COLO668 (cell line): Measurements from ENCODE around the gene MRPL27.

Source experiments
- DNase-seq: peaks from one replicate; lab custom pipeline; 2025; ENCODE audit not compliant: unreplicated experiment; lab: John Stamatoyannopoulos, UW

MRPL27 gene

GRCh38 chr17:50361561-50362480 is 11.2 kb downstream of the MRPL27 start:
- DNase-seq: peak; percentile 16

GRCh38 chr17:50360486-50361115 is 12.4 kb downstream of the MRPL27 start:
- no peak for DNase-seq

- no peak for DNase-seq
These were observed 13.0 kb downstream of the MRPL27 start for GRCh38 chr17:50359998-50360461.

GRCh38 chr17:50359005-50359699 is 13.8 kb downstream of the MRPL27 start:
- DNase-seq: no peak

- DNase-seq: no peak
These were observed 14.8 kb downstream of the MRPL27 start for GRCh38 chr17:50358177-50358576.

GRCh38 chr17:50356892-50357510 is 16.0 kb downstream of the MRPL27 start:
- no peak for DNase-seq

GRCh38 chr17:50356418-50356817 is 16.6 kb downstream of the MRPL27 start:
- no peak for DNase-seq

GRCh38 chr17:50355701-50356341 is 17.2 kb downstream of the MRPL27 start:
- no peak for DNase-seq

GRCh38 chr17:50355336-50355700 is 17.7 kb downstream of the MRPL27 start:
- DNase-seq: no peak

- no peak for DNase-seq
These were observed 18.2 kb downstream of the MRPL27 start for GRCh38 chr17:50354776-50355175.

GRCh38 chr17:50354198-50354597 is 18.8 kb downstream of the MRPL27 start:
- DNase-seq: no peak

GRCh38 chr17:50353600-50354195 is 19.3 kb downstream of the MRPL27 start:
- DNase-seq: no peak

GRCh38 chr17:50352693-50353599 is 20.0 kb downstream of the MRPL27 start:
- DNase-seq: no peak

GRCh38 chr17:50352072-50352692 is 20.8 kb downstream of the MRPL27 start:
- DNase-seq: no peak

GRCh38 chr17:50350733-50351132 is 22.3 kb downstream of the MRPL27 start:
- no peak for DNase-seq

GRCh38 chr17:50349243-50349600 is 23.8 kb downstream of the MRPL27 start:
- DNase-seq: no peak

GRCh38 chr17:50348522-50349242 is 24.3 kb downstream of the MRPL27 start:
- DNase-seq: no peak

GRCh38 chr17:50347894-50348291 is 25.1 kb downstream of the MRPL27 start:
- no peak for DNase-seq
